Ectodermal cell (in vitro differentiated cells): ENCODE data around the gene FBXL19.

ENCODE experiments used
- H3K27ac ChIP-seq: 2 replicates; pipeline ENCODE4 v1.7.0; 2013; ENCODE audit warnings: mild to moderate bottlenecking, low read depth, low read length; ENCODE audit not compliant: insufficient read depth, poor library complexity, severe bottlenecking
- H3K27me3 ChIP-seq: 2 replicates; pipeline ENCODE4 v1.7.0; 2013; ENCODE audit warnings: mild to moderate bottlenecking, low read length; ENCODE audit not compliant: insufficient read depth, control insufficient read depth, poor library complexity, severe bottlenecking
- H3K36me3 ChIP-seq: one replicate; pipeline ENCODE4 v1.7.0; 2013; ENCODE audit warnings: low read length; ENCODE audit not compliant: control insufficient read depth, insufficient read depth
- H3K4me1 ChIP-seq: one replicate; pipeline ENCODE4 v1.7.0; 2013; ENCODE audit warnings: low read length; ENCODE audit not compliant: control insufficient read depth, insufficient read depth
- H3K4me3 ChIP-seq: 2 replicates; pipeline ENCODE4 v1.7.0; 2013; ENCODE audit warnings: low read depth, low read length, control low read depth; ENCODE audit not compliant: insufficient read depth
- H3K9me3 ChIP-seq: 2 replicates; pipeline ENCODE4 v1.7.0; 2013; ENCODE audit warnings: mild to moderate bottlenecking, low read length, moderate library complexity; ENCODE audit not compliant: control insufficient read depth
- WGBS, 2 experiments: methylation state at CpG; one replicate each; pipeline ENCODE4 v1.1.7; 2013; ENCODE audit warnings: missing lambda C conversion rate in 2 of 2; 5-methylcytosine and 5-hydroxymethylcytosine counted together

The FBXL19 gene

DNA sequence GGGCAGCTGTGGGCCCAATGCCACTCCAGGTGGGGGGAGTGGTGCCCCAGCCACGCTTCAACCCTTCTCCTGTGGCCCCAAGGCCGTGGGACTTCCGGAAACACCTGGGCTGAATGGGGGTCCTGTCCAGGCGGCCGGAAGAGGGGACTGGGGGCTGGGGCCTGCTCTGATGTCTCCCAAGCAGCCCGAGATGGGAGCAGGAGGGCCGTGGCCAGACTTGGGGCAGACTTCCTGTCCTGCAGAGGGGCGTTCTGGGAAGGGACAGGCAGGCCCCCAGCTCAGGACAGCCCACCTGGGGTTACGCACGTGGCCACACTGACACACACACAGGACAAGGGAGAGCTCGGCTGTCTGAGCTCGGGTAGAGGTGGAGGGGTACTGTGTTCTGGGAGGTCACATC lies 66.7 kb downstream of the FBXL19 start:
- no peak overlapping the region for H3K27ac ChIP-seq
- 87 to 91% methylated on average over 12 of the region's 12 CpGs for WGBS, 2 experiments
- H3K27me3 ChIP-seq: no peaks in the 10 kb centered on the region
- no peak overlapping the region for H3K4me3 ChIP-seq
- H3K9me3 ChIP-seq: no peaks in the 10 kb centered on the region
- H3K4me1 ChIP-seq: peaks cover 6% of the 10 kb centered on the region
- no peaks in the 10 kb centered on the region for H3K36me3 ChIP-seq

DNA sequence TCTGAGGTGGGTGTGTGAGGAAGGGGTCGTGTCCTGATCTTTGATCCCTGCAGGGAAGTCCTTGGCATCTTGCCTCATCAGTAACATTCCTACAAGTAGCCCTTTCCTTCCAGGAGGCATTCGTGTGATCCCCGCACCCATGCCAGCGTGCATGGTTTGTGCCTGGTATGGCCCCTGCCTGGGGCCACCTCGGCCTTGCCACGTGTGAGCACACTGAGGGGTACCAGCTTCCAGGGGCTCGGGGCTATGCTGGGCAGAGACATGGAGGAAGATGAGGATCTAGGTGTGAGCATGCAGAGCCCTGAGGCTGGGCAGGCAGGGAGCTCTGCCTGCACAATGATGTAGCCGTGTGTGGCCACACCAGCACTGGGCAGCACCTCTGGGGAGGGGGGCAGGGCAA lies 67.7 kb downstream of the FBXL19 start:
- peaks cover 3% of the 10 kb centered on the region for H3K27me3 ChIP-seq
- WGBS, 2 experiments: 79% methylated on average over 8 of the region's 8 CpGs
- H3K27ac ChIP-seq: no peak overlapping the region
- H3K4me1 ChIP-seq: no peaks in the 10 kb centered on the region
- H3K4me3 ChIP-seq: no peak overlapping the region
- no peaks in the 10 kb centered on the region for H3K9me3 ChIP-seq
- no peaks in the 10 kb centered on the region for H3K36me3 ChIP-seq

DNA sequence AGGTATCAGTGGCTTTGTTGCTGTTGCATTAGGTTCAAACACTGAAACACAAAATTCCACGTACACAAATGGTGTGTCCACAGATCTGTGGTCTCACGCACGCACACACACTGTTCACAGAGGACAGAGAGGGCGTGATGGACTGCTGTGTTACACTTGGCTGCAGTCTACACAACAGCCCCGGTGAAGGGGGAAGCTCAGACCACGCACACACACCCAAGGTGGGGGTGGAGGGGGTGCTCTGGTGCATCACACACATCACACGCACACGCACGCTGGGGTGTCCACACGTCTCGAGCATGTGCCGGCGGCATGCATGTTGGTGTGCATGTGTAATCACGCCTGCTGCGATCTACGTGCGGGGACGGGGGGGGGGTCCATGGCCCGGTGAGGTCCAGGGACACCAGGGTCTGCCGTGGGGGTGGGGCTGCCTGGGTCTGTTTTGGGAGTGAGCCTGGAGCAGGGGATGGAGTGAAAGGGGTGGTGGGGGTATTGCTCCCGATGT lies 69.0 kb downstream of the FBXL19 start:
- H3K4me1 ChIP-seq: peaks cover 8% of the 10 kb centered on the region
- peaks cover 16% of the 10 kb centered on the region for H3K27me3 ChIP-seq
- 94 to 95% methylated on average over 20 to 21 of the region's 21 CpGs for WGBS, 2 experiments
- no peaks in the 10 kb centered on the region for H3K36me3 ChIP-seq
- no peak overlapping the region for H3K4me3 ChIP-seq
- no peak overlapping the region for H3K27ac ChIP-seq
- H3K9me3 ChIP-seq: no peaks in the 10 kb centered on the region

DNA sequence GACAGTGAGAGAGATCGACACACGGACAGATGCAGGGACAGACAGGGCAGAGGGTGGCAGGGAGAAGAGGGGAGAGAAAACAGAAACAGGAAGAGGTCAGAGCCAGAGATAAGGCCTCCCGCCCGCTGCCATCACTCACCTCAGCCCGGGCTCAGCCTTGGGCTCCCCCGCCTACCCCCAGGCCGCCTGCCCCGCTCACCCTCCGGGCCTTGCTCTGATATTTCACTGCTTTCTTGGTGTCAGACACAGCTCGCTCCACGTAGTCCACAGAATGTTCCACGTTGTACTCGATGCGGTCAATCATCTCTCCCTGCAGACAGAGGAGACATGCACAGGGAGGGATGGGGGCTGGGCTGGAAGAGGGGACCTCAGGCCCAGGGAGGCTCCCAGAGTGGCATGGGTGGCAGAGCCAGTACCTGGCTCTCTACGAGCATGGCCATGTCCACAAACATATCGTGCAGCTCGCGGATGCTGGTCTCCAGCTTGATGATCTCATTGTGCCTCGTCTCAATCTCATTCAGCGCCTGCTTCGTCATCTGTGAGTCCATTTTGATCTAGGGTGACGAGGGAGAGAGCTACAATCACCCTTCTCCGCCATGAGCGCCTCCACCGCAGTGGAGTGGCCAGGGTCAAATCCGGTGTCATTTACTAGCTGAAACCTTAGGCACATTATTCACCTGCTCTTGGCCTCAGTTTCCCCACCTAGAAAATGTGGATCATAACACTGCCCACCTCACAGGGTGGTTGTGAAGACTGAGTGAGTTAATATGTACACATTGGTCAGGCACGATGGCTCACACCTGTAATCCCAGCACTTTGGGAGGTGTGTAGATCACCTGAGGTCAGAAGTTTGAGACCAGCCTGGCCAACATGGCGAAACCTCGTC lies 69.8 kb downstream of the FBXL19 start:
- Histone ChIP-seq H3K4me1 (peaks cover 8% of the 10 kb centered on the region), H3K4me3 (no peak overlapping the region), H3K9me3 (no peaks in the 10 kb centered on the region), H3K36me3 (no peaks in the 10 kb centered on the region), H3K27me3 (peaks cover 24% of the 10 kb centered on the region), H3K27ac (no peak overlapping the region)
- 92 to 94% methylated on average over 29 of the region's 29 CpGs for WGBS, 2 experiments

DNA sequence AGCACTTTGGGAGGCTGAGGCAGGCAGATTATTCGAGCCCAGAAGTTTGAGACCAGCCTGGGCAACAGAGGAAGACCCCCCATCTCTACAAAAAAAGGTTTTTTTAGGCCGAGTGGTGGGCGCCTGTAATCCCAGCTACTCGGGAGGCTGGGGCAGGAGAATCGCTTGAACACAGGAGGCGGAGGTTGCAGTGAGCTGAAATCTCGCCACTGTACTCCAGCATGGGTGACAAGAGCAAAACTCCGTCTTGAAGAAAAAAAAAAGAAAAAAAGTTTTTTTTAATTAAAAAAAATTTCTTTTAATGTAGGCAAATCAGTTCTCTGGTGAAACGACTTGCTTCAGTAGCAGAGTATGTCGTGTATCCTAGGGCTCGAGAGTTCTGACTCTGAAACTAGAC lies 72.6 kb downstream of the FBXL19 start:
- Histone ChIP-seq H3K4me3 (no peak overlapping the region), H3K36me3 (no peaks in the 10 kb centered on the region), H3K27me3 (peaks cover 31% of the 10 kb centered on the region), H3K27ac (no peak overlapping the region), H3K9me3 (no peaks in the 10 kb centered on the region), H3K4me1 (peaks cover 8% of the 10 kb centered on the region)
- 84 to 85% methylated on average over 11 of the region's 11 CpGs for WGBS, 2 experiments

DNA sequence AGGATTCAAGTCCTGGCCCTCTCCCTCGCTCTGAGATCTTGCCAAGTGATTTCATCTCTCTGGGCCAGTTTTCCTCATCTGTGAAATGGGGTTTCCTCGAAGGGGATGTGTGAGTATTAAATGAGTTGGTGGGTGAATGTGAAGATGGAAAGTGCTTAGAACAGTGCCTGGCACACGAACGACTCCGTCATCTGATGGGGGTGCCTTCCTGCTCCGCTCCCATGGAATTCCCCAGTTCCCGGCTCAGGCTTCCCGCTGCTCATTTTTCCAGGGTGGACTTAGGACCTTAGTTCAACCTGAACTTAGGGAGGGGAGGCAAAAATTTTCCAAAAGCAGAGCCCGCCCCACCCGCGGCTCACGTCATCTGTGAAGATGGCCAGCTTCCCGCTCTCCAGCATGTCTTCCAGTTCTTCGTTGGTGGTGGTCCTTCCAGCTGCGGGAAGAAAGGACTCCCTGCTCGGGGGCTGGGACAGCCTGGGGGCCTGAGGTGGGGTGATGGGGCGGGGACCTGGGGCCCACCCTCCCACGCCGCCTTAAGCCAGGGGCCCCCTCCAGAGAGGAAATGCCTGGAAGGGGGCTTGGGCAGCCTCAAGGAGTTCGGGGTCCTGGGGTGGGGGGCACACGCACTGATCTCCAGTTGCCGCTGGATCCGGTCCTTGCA lies 73.1 kb downstream of the FBXL19 start:
- WGBS, 2 experiments: 27 to 29% methylated on average over 23 of the region's 23 CpGs
- Histone ChIP-seq H3K27me3 (peaks cover 31% of the 10 kb centered on the region), H3K4me3 (peak overlapping the region; percentile 37), H3K27ac (no peak overlapping the region), H3K4me1 (peaks cover 8% of the 10 kb centered on the region), H3K36me3 (no peaks in the 10 kb centered on the region), H3K9me3 (no peaks in the 10 kb centered on the region)

DNA sequence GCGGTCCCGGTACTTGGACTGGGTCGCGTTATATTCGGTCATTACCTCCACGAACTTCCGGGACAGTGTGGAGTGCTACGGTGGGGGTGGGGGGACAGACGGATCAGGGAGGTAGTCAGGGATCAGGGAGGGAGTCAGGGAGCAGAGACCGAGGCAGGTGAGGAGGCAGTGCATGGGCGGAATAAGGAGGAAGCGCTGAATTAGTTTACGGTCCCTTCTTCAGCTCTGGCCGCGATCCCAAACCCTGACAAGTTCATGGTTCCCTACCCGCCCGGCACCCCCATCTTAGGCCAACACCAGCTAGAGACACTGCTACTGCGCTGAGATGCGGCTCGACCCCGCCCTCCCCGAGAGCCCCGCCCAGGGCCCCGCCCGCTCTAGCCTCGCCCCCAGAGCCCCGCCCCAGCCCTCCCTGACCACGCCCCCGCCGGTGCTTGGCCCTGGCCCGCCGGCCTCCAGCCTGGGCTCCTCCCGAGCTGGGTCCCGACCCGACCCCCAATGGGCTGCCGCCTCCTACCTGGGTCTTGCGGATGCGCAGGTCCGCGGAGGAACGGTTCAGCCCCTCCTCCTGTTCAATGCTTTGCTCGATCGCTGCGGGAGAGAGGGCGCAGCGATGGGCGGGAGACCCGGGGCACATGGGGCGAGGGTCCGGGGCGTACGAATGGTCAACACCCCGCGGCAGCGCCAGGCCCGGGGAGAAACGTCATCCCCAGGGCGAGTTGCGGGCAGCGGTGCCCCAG lies 73.8 kb downstream of the FBXL19 start:
- no peaks in the 10 kb centered on the region for H3K36me3 ChIP-seq
- H3K9me3 ChIP-seq: no peaks in the 10 kb centered on the region
- WGBS, 2 experiments: 1 to 2% methylated on average over 60 of the region's 60 CpGs
- peak overlapping the region; percentile 37 for H3K4me3 ChIP-seq
- H3K27ac ChIP-seq: no peak overlapping the region
- peaks cover 31% of the 10 kb centered on the region for H3K27me3 ChIP-seq
- H3K4me1 ChIP-seq: peaks cover 8% of the 10 kb centered on the region

DNA sequence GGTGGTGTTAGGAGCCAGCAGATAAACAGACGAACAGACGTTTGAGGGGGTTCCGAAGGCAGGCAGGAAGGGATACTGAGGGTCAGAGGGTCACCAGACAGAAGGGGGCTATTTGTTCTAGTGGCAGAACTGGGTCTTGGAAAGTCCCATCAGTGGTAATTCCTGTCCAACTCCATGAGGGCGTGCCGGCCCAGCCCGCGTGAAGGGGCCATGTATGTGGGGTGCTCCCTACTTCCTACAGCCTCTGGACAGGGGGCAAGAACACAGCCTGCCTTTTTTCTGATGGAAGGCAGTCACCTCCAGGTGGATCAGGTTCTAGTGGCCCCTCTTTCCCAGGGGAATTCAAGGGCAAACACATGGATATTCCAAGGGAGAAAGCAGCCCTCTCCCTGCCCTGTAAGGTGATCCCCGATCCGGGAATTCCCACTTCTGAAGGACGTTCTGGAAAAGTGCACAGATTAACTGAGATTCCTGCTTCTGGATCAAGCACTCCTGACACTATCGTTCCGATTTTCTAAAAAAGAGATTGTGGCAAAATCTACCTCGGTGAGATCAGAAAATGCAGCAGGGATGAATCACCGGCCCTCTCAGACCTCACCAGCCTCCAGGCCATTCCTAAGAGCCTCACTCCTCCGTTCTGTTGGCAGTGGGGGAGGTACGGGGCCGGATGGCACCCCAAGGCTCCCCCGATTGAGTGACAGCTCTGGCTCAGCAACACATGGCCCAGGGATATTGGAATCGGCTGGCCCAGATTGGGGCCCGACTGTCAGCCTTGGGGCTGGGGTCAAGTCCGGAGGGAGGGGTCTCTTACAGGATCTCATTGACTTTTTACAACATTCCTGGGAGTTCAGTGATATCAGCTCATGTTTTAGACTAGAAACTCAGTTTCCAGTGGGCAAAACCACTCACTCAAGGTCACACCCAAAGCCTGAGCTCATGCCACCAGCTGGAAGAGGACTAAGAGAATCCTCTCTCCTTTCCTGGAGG lies 74.6 kb downstream of the FBXL19 start:
- WGBS, 2 experiments: 51 to 55% methylated on average over 21 of the region's 21 CpGs
- peak overlapping the region; percentile 37 for H3K4me3 ChIP-seq

More for the DNA sequence above, 74.6 kb downstream of the FBXL19 start:
- Histone ChIP-seq H3K27me3 (peaks cover 31% of the 10 kb centered on the region), H3K4me1 (peaks cover 8% of the 10 kb centered on the region), H3K36me3 (no peaks in the 10 kb centered on the region), H3K9me3 (no peaks in the 10 kb centered on the region), H3K27ac (no peak overlapping the region)
